ENCODE measurements around the gene ZNF502.

- peak; percentile 6 to 62 (median 34) for TF ChIP-seq CTCF (IDR thresholded peaks at IDR 0.05)
- no peak for TF ChIP-seq POLR2A (IDR thresholded peaks at IDR 0.05)
Observed at GRCh38 chr3:44712455-44713075, at the start of gene ZNF502.
